NCI-H1092 (cell line): Measurements from ENCODE around the gene ITCH.
"Not testable (repeated sequence)": the region's sequence is repeated elsewhere in the genome, so short reads cannot be mapped to it uniquely, and the experiment has no call there.

ENCODE experiments used
- DNase-seq: peaks from one replicate; lab custom pipeline; 2025; lab: John Stamatoyannopoulos, UW

ITCH gene

GRCh38 chr20:34343458-34344211 lies 19.4 kb upstream of the ITCH start:
- no peak for DNase-seq

GRCh38 chr20:34344238-34344637 lies 18.8 kb upstream of the ITCH start:
- DNase-seq = no peak

- no peak for DNase-seq
These were observed 17.7 kb upstream of the ITCH start for GRCh38 chr20:34345402-34345736.

- not testable (repeated sequence) for DNase-seq
These were observed 17.1 kb upstream of the ITCH start for GRCh38 chr20:34345839-34346532.

- not testable (repeated sequence) for DNase-seq
These were observed 16.6 kb upstream of the ITCH start for GRCh38 chr20:34346533-34346865.

GRCh38 chr20:34347571-34347970 lies 15.5 kb upstream of the ITCH start:
- no peak for DNase-seq

- no peak for DNase-seq
These were observed 13.0 kb upstream of the ITCH start for GRCh38 chr20:34350095-34350494.

- DNase-seq = not testable (repeated sequence)
These were observed 9.6 kb upstream of the ITCH start for GRCh38 chr20:34353467-34353866.

- DNase-seq = no peak
These were observed 7.6 kb upstream of the ITCH start for GRCh38 chr20:34355427-34355826.

- not testable (repeated sequence) for DNase-seq
These were observed 3.3 kb upstream of the ITCH start for GRCh38 chr20:34359729-34360128.

GRCh38 chr20:34362502-34363061 lies 491 bp upstream of the ITCH start:
- DNase-seq = no peak

GRCh38 chr20:34363465-34364222 lies 571 bp downstream of the ITCH start:
- no peak for DNase-seq

- no peak for DNase-seq
These were observed 1.1 kb downstream of the ITCH start for GRCh38 chr20:34364223-34364506.

GRCh38 chr20:34365765-34366213 lies 2.7 kb downstream of the ITCH start:
- no peak for DNase-seq

GRCh38 chr20:34367155-34367554 lies 4.1 kb downstream of the ITCH start:
- no peak for DNase-seq

GRCh38 chr20:34367911-34368310 lies 4.8 kb downstream of the ITCH start:
- DNase-seq = not testable (repeated sequence)

- no peak for DNase-seq
These were observed 5.5 kb downstream of the ITCH start for GRCh38 chr20:34368547-34368946.

GRCh38 chr20:34369265-34369664 lies 6.2 kb downstream of the ITCH start:
- no peak for DNase-seq

GRCh38 chr20:34370062-34370461 lies 7.0 kb downstream of the ITCH start:
- no peak for DNase-seq

GRCh38 chr20:34373445-34373844 lies 10.4 kb downstream of the ITCH start:
- no peak for DNase-seq

- DNase-seq = no peak
These were observed 11.2 kb downstream of the ITCH start for GRCh38 chr20:34374209-34374760.

- no peak for DNase-seq
These were observed 12.9 kb downstream of the ITCH start for GRCh38 chr20:34375977-34376430.
